ENCODE data around the gene UBE2D2.

The UBE2D2 gene

GRCh38 chr5:139635191-139635590 lies 74.1 kb downstream of the UBE2D2 start:
- DNase-seq (ENCODE audit: low read depth in 2 of 2, low spot score in 1 of 2), result no peak

GRCh38 chr5:139635606-139636206 lies 74.6 kb downstream of the UBE2D2 start:
- DNase-seq (ENCODE audit: low read depth in 2 of 2, low spot score in 1 of 2), result no peak

GRCh38 chr5:139636207-139636792 lies 75.2 kb downstream of the UBE2D2 start:
- peak in 1 of 2 donors; percentile 23 for DNase-seq (ENCODE audit: low read depth in 2 of 2, low spot score in 1 of 2)

GRCh38 chr5:139636975-139637408 lies 75.9 kb downstream of the UBE2D2 start:
- DNase-seq (ENCODE audit: low read depth in 2 of 2, low spot score in 1 of 2), result no peak

- DNase-seq (ENCODE audit: low read depth in 2 of 2, low spot score in 1 of 2), result no peak
Observed at GRCh38 chr5:139637438-139638089, 76.4 kb downstream of the UBE2D2 start.

- DNase-seq (ENCODE audit: low read depth in 2 of 2, low spot score in 1 of 2), result no peak
Observed at GRCh38 chr5:139638090-139638735, 77.1 kb downstream of the UBE2D2 start.

- DNase-seq (ENCODE audit: low read depth in 2 of 2, low spot score in 1 of 2), result no peak
Observed at GRCh38 chr5:139638736-139639618, 77.8 kb downstream of the UBE2D2 start.

GRCh38 chr5:139639619-139640380 lies 78.7 kb downstream of the UBE2D2 start:
- no peak for DNase-seq (ENCODE audit: low read depth in 2 of 2, low spot score in 1 of 2)

- no peak for DNase-seq (ENCODE audit: low read depth in 2 of 2, low spot score in 1 of 2)
Observed at GRCh38 chr5:139640421-139641115, 79.4 kb downstream of the UBE2D2 start.

- DNase-seq (ENCODE audit: low read depth in 2 of 2, low spot score in 1 of 2), result no peak
Observed at GRCh38 chr5:139641116-139642080, 80.3 kb downstream of the UBE2D2 start.

GRCh38 chr5:139642213-139642612 lies 81.1 kb downstream of the UBE2D2 start:
- DNase-seq (ENCODE audit: low read depth in 2 of 2, low spot score in 1 of 2), result no peak

GRCh38 chr5:139642891-139643871 lies 82.0 kb downstream of the UBE2D2 start:
- DNase-seq (ENCODE audit: low read depth in 2 of 2, low spot score in 1 of 2), result no peak

- no peak for DNase-seq (ENCODE audit: low read depth in 2 of 2, low spot score in 1 of 2)
Observed at GRCh38 chr5:139644001-139644456, 82.9 kb downstream of the UBE2D2 start.

GRCh38 chr5:139644646-139645429 lies 83.7 kb downstream of the UBE2D2 start:
- no peak for DNase-seq (ENCODE audit: low read depth in 2 of 2, low spot score in 1 of 2)

- no peak for DNase-seq (ENCODE audit: low read depth in 2 of 2, low spot score in 1 of 2)
Observed at GRCh38 chr5:139645430-139645871, 84.3 kb downstream of the UBE2D2 start.

GRCh38 chr5:139646111-139646510 lies 85.0 kb downstream of the UBE2D2 start:
- DNase-seq (ENCODE audit: low read depth in 2 of 2, low spot score in 1 of 2), result no peak
